HL-60/S4 treated with phorbol 12-myristate 13-acetate at 8.2 ng/mL for 4 days and 3 days (cell line): ENCODE results near the gene COMT.
"Not testable (repeated sequence)": the region's sequence is repeated elsewhere in the genome, so short reads cannot be mapped to it uniquely, and the experiment has no call there.

ENCODE experiments used
- in situ Hi-C: fragments of 300-500 bp; cut with MboI; formaldehyde crosslinking; loops from 2 replicates; pipeline ENCODE4 v1.15.0; 2022; ENCODE audit warnings: low sequenced_read_pairs

COMT gene

DNA sequence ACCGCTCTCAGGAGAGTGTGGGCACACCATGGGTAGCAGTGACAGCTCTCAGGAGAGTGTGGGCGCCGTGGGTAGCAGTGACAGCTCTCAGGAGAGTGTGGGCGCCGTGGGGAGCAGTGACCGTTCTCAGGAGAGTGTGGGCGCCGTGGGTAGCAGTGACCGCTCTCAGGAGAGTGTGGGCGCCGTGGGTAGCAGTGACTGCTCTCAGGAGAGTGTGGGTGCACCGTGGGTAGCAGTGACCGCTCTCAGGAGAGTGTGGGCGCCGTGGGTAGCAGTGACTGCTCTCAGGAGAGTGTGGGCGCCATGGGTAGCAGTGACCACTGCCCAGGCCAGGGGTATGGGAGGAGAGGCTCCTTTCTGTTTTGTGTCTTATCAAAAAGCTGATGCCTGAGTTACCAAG is 33.7 kb upstream of the COMT start:
- in situ Hi-C loops: not testable (repeated sequence)

DNA sequence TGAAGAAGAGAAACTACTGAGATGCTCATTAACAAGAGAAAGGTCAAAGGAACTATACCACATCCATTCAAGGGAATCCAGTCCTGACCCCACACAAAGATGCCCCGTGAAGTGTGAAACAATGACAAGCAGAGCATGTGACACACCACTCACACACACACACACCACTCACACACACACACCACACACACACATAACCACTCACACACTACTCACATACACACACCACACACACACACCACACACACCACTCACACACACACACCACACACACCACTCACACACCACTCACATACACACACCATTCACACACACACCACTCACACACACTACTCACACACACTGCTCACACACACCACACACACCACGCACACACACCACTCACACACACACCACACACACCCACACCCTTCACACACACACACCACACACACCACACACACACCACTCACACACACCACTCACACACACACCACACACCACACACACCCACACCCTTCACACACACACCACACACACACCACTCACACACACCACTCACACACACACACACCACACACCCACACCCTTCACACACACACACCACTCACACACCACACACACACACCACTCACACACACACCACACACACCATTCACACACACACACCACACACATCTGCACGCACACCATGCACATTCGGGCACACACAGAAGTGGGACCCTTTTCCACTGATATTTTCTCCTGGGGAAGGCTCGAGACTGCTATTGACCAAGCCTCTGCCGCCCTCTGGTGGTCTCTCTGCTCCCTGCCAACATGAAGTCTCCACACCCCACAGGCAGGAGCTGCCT is 32.0 kb upstream of the COMT start:
- in situ Hi-C loops: no loop called here

DNA sequence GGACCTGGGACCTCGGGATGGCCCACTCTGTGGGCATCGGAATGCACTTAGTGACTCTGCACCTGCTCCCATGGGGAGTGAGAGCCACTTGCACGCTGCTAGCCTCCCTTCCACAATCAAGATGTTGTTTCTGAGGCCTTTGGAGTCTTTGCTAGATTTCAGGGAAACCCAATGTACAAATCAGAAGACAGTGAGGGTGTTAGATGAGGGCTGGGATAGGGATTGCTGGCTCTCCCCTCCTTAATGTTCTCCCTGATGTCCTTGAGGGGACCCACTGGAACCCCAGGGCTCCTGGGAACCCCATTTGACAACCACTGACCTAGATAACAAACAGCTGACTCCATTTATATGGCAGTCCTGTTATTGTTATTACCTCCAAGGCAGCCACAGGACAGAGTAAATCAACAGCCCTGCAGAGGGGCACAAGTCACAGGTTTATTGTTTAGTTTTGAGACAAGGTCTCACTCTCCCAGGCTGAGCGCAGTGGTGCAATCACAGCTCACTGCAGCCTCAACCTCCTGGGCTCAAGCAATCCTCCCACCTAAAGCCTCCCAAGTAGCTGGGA is 31.3 kb upstream of the COMT start:
- in situ Hi-C loops: no loop called here

GRCh38 chr22:19911540-19912270 is 29.9 kb upstream of the COMT start:
- in situ Hi-C loops: no loop called here

DNA sequence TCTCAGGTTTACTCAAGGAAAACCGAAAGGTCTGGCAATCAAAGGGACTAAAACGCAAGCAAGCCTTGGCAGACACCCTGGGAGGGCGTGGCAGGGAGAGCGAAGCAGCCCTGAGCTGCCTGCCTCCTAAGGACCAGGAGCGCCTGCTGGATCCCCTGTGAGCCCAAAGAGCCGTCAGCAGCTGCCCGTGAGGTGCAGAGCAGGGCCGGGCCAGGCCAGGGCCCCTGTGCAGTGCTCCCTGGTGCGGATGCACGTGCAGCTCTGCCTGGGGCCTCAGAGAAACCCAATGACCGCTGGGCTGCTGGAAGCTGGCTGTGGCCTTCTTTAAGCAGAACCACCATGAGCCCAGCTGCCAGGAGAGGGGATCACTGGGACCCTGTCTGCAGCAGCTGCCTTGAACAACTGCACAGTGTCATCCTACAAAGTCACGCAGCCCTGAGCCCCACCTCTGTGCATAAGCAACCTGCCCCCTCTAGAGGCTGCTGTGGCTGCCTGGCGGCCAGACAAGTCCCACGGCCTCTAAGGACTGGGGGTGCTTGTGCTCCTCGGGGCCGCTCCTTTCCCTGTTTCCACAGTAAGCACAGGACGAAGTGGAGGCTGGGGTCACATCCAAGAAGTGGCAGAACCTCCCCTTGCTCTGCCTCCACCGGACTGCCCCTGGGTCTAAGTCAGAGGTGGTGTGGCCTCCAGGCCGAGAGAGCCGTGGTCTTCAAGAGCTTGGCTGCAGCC is 29.1 kb upstream of the COMT start:
- in situ Hi-C loops: no loop called here

DNA sequence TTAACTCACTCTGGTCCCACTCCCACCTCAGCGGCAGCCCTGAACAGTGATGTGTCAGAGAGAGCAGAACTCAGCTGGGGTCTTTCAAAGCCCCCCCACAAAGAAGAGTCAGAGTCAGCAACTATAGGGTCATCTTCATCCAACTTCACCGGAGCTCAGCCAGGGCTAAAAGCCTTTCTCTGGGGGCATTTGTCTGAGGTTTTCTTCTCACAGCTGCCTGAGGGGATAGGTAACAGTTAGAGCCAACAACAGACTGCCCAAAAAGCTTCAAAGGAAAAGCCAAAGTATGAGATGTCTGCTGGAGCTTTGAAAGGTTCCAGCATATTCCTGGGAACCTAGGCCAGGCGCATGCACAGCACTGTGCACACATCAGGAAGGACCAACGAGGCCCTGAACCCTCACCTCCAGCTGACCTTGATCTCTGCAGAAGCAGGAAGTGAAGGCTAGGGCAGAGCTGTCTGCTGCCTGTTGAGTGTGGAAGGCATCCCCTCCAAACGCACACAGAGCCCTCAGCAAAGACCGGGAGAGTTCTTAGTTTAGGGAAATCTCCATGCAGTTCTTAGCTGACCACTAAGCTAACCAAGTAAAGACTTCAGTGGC is 28.1 kb upstream of the COMT start:
- in situ Hi-C loops: no loop called here

DNA sequence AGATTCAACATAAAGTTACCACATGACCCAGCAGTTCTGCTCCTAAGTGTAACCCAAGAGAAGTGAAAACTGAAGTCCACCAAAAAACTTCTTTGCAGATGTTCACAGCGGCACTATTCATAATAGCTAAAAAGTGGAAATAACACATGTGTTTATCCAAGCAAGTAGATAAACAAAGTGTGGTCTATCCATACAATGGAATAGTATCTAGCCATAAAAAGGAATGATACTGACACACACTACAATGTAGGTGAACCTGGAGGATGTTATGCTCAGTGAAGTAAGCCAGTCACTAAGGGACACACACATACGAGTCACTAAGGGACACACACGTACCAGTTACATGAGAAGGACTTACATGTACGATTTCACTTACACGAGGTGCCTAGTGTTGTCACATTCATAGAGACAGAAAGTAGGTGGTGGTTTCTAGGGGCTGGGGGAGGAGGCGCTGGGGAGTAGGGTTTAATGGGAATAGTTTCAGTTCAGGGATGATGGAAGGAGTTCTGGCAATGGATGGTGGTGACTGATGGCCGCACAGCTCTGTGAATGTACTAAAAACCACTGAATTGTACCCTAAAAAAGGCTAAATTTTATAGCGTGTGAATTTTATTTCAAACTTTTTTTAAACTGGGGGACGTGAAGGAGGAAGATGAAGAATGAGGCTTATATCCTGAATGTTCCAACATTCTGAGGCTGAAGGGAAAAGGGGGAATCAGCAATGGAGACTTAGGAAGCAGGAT is 27.2 kb upstream of the COMT start:
- in situ Hi-C loops: no loop called here

DNA sequence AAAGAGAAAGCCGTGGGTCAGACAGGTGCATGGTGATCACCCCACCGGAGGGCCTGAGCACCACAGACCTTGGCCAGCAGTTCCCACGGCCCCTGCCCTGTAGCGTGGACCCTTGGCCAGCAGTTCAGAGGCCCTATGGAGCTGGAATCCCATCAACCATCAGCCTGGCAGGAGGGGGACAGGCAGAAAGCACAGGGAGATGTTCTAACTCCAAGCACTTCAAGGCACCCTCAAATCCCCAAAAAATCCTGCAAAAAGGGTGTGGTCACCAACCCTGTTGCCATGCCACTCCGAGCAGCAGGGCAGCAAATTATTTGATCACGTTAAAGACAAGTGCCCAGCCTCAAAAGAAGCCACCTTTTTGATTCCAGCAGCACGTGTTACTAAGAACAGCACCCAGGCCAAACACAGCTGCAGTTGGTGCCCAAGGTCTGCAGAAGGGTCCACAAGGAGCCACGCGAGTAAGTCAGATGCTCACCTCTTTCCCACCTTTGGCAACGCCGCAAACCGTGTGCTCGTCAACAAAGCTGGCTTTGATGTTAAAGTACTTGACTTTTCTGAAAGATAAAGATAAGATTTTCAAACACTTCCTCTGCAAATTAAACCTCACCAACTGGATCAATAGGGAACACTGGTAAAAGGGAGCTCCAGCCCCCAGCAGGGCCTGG is 26.2 kb upstream of the COMT start:
- in situ Hi-C loops: no loop called here

DNA sequence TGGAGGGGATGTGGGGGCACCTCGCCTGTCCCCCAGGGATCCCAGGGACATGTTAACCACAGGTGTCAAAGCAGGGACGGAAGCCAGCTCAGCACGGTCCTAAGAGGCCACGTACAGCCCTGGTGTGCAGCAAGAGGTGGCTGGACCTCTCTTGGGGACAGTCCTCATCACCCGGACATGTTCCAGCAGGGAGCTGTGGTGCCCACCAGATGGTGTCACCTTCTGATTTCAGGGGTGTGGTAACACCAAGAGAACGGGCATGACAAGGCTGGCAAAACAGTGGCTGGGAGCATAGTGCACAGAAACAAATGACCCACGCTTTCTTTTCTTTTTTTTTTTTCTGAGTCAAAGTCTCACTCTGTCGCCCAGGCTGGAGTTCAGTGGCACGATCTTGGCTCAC is 25.6 kb upstream of the COMT start:
- in situ Hi-C loops: no loop called here

GRCh38 chr22:19916941-19917340 is 24.6 kb upstream of the COMT start:
- in situ Hi-C loops: no loop called here

DNA sequence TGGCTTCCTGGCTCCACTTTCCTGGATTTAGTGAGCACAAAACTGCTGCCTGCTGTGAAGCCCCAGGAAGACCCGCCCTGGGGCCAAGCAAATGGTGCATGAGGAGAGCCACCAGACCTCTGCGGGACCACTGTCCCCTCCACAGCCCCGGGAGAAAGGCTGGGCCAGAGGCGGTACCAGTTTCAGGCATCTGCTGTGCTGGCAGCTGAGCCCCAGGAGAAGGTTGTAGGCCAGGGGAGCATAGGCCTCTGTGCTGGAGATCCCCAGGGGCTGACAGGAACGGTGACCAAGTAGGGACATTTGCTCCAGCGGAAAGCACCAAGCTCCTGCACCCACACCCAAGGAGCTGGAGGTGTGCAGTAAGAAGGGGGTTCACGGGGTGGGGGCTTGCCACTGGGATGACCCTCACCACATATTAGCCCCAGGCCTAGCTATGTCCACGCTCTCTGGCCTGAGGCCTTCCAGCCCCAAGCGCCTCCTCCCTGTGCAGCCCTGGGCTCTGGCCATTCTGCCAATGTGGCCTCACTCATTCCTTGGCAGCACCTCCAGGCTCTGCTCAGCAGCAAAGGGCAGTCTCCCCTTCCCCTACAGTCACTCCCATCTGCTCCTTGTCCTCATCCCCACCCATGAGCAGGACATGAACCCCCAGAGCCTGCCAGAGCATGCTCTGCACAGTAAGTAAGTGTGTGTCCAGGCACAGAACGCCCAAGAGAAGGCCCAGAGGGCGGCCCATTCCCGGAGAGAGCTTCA is 24.0 kb upstream of the COMT start:
- in situ Hi-C loops: no loop called here

- in situ Hi-C loops: no loop called here
Measured at GRCh38 chr22:19918332-19919106, 23.1 kb upstream of the COMT start.

DNA sequence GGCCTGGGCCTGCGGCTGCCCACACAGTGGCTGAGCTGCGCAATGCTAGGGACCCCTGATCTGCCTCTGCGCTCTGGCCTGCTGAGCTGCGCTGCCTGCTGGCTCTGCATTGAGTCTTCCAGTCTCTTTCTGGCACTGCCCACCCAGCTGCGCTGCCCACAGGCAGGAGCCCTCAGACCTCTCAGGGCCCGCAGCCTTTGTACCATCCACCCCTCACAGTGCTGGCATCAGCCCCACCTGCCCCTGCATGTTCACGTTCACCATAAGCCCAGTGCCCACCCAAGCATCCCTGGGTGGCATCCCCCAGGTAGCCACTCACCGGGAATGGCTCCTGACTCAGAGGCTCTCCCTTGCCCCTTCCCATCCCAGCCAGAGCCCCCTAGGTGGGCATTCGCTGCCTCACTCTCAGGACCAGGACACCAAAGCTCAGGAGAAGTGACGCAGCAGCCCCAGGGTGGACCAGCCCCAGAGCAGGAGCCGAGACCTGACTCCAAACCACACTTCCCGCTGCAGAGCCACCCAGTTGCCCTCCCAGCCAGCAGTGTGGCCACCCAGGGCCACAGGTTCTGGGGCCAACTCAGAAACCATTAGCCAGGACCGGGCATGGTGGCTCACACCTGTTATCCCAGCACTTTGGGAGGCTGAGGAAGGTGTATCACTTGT is 21.7 kb upstream of the COMT start:
- in situ Hi-C loops: no loop called here

- in situ Hi-C loops: no loop called here
Measured at GRCh38 chr22:19921544-19922081, 20.0 kb upstream of the COMT start.

GRCh38 chr22:19923914-19924513 is 17.6 kb upstream of the COMT start:
- in situ Hi-C loops: no loop called here

DNA sequence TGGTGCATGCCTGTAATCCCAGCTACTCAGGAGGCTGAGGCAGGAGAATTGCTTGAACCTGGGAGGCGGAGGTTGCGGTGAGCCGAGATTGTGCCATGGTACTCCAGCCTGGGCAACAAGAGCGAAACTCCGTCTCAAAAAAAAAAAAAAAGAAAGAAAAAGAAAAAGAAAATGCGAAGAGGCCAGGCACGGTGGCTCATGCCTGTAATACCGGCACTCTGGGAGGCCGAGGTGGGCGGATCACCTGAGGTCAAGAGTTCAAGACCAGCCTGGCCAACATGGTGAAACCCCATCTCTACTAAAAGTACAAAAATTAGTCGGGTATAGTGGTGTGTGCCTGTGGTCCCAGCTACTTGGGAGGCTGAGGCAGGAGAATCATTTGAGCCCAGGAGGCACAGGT is 15.5 kb upstream of the COMT start:
- in situ Hi-C loops: not testable (repeated sequence)

GRCh38 chr22:19927696-19928095 is 13.9 kb upstream of the COMT start:
- in situ Hi-C loops: no loop called here
